Activated T-cell treated with anti-CD3 and anti-CD28 coated beads, Interleukin-2, amount 50 U/mL, for 48 hours (primary cell): ENCODE results near the gene DUSP2.

Source experiments
- DNase-seq, 2 experiments: peaks; one replicate each; pipeline ENCODE4 v3.0.0-alpha.2; 2020

Gene DUSP2

GRCh38 chr2:96098900-96099590, 46.2 kb downstream of the DUSP2 start:
- DNase-seq, result peak in 1 of 2 experiments; percentile 14

- DNase-seq, result peak in 1 of 2 experiments; percentile 11
These were observed 47.1 kb downstream of the DUSP2 start for GRCh38 chr2:96097951-96098823.

GRCh38 chr2:96097441-96097840, 47.8 kb downstream of the DUSP2 start:
- no peak for DNase-seq

GRCh38 chr2:96095116-96095636, 50.1 kb downstream of the DUSP2 start:
- DNase-seq, result no peak

- DNase-seq, result no peak
These were observed 51.7 kb downstream of the DUSP2 start for GRCh38 chr2:96093528-96093927.
